Cardiac muscle cell (in vitro differentiated cells and primary cell): ENCODE data around the gene SPANXN5. TPM values are rescaled to one million over a fixed set of nuclear protein-coding genes. Genes with fewer than 3 reads are reported as not detected.
"Not testable (repeated sequence)": the region's sequence is repeated elsewhere in the genome, so short reads cannot be mapped to it uniquely, and the experiment has no call there.

Source experiments
- DNase-seq, 2 donors: peaks; one replicate each; pipeline versions ENCODE4 v3.0.0 to v3.0.0-alpha.2; 2010 to 2017; ENCODE audit warnings: low read depth in 1 of 2, low spot score in 1 of 2
- H3K27ac ChIP-seq: fragments of 200-600 bp; sonication (generic); 2 replicates; pipeline ENCODE4 v1.5.1; 2016
- H3K27me3 ChIP-seq: fragments of 200-600 bp; sonication (generic); 2 replicates; pipeline ENCODE4 v1.6.0; 2016; ENCODE audit warnings: control low read depth
- H3K36me3 ChIP-seq: fragments of 200-600 bp; sonication (generic); 2 replicates; pipeline ENCODE4 v1.5.1; 2016; ENCODE audit warnings: control low read depth
- H3K4me1 ChIP-seq: fragments of 200-600 bp; sonication (generic); 2 replicates; pipeline ENCODE4 v1.8.1; 2017; ENCODE audit warnings: low read depth, mild to moderate bottlenecking, mixed run types
- H3K4me3 ChIP-seq: fragments of 200-600 bp; sonication (generic); 2 replicates; pipeline ENCODE4 v1.5.1; 2016; ENCODE audit warnings: mild to moderate bottlenecking
- H3K9me3 ChIP-seq: fragments of 200-600 bp; sonication (generic); 2 replicates; pipeline ENCODE4 v1.5.1; 2017; ENCODE audit warnings: low read depth, mild to moderate bottlenecking, control low read depth
- CTCF ChIP-seq: IDR thresholded peaks from 2 replicates; pipeline ENCODE4 v1.5.1; 2012; ENCODE audit warnings: low read depth, mild to moderate bottlenecking, low read length
- polyA plus RNA-seq: library from polyadenylated mRNA; unstranded; fragments of >200 nt; fragmentation: Nextera tagmentation; extraction: Ambion mirVana; gene quantifications from 2 replicates; pipeline ENCODE4 v1.2.1, GENCODE V29; 2016
- total RNA-seq: library from RNA; depleted of rRNA; stranded (reverse); fragments of >200 nt; gene quantifications from 2 replicates; pipeline ENCODE4 v1.2.3, GENCODE V29; 2016

The SPANXN5 gene
- total and polyA plus RNA-seq, 2 experiments from 2014 or later: not detected

GRCh38 chrX:52811065-52811625 lies 13.9 kb upstream of the SPANXN5 start, which contains the start of gene XAGE5:
XAGE5 (plus strand) TSS chrX:52811287; CDS start chrX:52812567, 1,280 bp downstream.
- no peaks in the 10 kb centered on the region for H3K4me1 ChIP-seq
- H3K27me3 ChIP-seq: no peaks in the 10 kb centered on the region
- no peak for TF ChIP-seq CTCF
- no peaks in the 10 kb centered on the region for H3K36me3 ChIP-seq
- H3K4me3 ChIP-seq: no peak within 1 kb of the TSS
- H3K27ac ChIP-seq: no peak within 1 kb of the TSS
- no peaks in the 10 kb centered on the region for H3K9me3 ChIP-seq
- no peak for DNase-seq

GRCh38 chrX:52804876-52805275 lies 7.6 kb upstream of the SPANXN5 start:
- not testable (repeated sequence) for H3K27me3 ChIP-seq, H3K9me3 ChIP-seq, H3K4me3 ChIP-seq, H3K4me1 ChIP-seq, H3K36me3 ChIP-seq, H3K27ac ChIP-seq, DNase-seq

- H3K36me3 ChIP-seq, H3K27me3 ChIP-seq, H3K4me3 ChIP-seq, H3K4me1 ChIP-seq, H3K27ac ChIP-seq, DNase-seq, H3K9me3 ChIP-seq: not testable (repeated sequence)
Measured at GRCh38 chrX:52773504-52773903, 23.7 kb downstream of the SPANXN5 start.

GRCh38 chrX:52765983-52766382 lies 31.2 kb downstream of the SPANXN5 start:
- DNase-seq, H3K9me3 ChIP-seq, H3K36me3 ChIP-seq, H3K27ac ChIP-seq, H3K4me1 ChIP-seq, H3K4me3 ChIP-seq, H3K27me3 ChIP-seq: not testable (repeated sequence)

- H3K4me3 ChIP-seq, DNase-seq, H3K27ac ChIP-seq, H3K27me3 ChIP-seq, H3K36me3 ChIP-seq, H3K4me1 ChIP-seq, H3K9me3 ChIP-seq: not testable (repeated sequence)
Measured at GRCh38 chrX:52750952-52751351, 46.3 kb downstream of the SPANXN5 start, which contains the start of gene SSX2B. SSX2B (plus strand) TSS chrX:52751252; CDS start chrX:52752681, 1,429 bp downstream.

Other genes with a start within 250 kb of the SPANXN5 start
- not detected in 2 replicates for gene SSX7, start 142.5 kb downstream of the SPANXN5 start, total RNA-seq
- gene SSX7, start 142.5 kb downstream of the SPANXN5 start, polyA plus RNA-seq: not detected in 2 replicates
- not detected in 2 replicates for gene SSX2, start 90.2 kb downstream of the SPANXN5 start, total RNA-seq
- not detected in 2 replicates for gene SSX2, start 90.2 kb downstream of the SPANXN5 start, polyA plus RNA-seq
- gene SSX2B, start 46.2 kb downstream of the SPANXN5 start, total RNA-seq: not detected in 2 replicates
- not detected in 2 replicates for gene SSX2B, start 46.2 kb downstream of the SPANXN5 start, polyA plus RNA-seq
- gene XAGE5, start 13.9 kb upstream of the SPANXN5 start, total RNA-seq: not detected in 2 replicates
- gene XAGE5, start 13.9 kb upstream of the SPANXN5 start, polyA plus RNA-seq: not detected in 2 replicates
- not detected in 2 replicates for gene XAGE3, start 70.7 kb upstream of the SPANXN5 start, total RNA-seq
- gene XAGE3, start 70.7 kb upstream of the SPANXN5 start, polyA plus RNA-seq: not detected in 2 replicates
- 28.5 and 32.9 TPM in 2 replicates for gene FAM156B, start 99.9 kb upstream of the SPANXN5 start, total RNA-seq
- gene FAM156B, start 99.9 kb upstream of the SPANXN5 start, polyA plus RNA-seq: 32.9 and 35.4 TPM in 2 replicates
- 27.7 and 29.8 TPM in 2 replicates for gene FAM156A, start 161.1 kb upstream of the SPANXN5 start, total RNA-seq
- 24.7 and 38.3 TPM in 2 replicates for gene FAM156A, start 161.1 kb upstream of the SPANXN5 start, polyA plus RNA-seq